HG03139 (cell line): ENCODE results near the gene ACTN2.

Experiments
- ATAC-seq: cut with Tn5 transposase; IDR thresholded peaks from one replicate; pipeline ENCODE4 v1.9.1; 2021; ENCODE audit not compliant: unreplicated experiment

The ACTN2 gene

GRCh38 chr1:236765831-236766230 is 79.5 kb downstream of the ACTN2 start:
- ATAC-seq: no peak

- no peak for ATAC-seq
Observed at GRCh38 chr1:236766506-236766905, 80.2 kb downstream of the ACTN2 start.

GRCh38 chr1:236767276-236767675 is 81.0 kb downstream of the ACTN2 start:
- no peak for ATAC-seq

- no peak for ATAC-seq
Observed at GRCh38 chr1:236768601-236769000, 82.3 kb downstream of the ACTN2 start.

- no peak for ATAC-seq
Observed at GRCh38 chr1:236773919-236774318, 87.6 kb downstream of the ACTN2 start.

- no peak for ATAC-seq
Observed at GRCh38 chr1:236774926-236775325, 88.6 kb downstream of the ACTN2 start.

GRCh38 chr1:236779312-236779711 is 93.0 kb downstream of the ACTN2 start:
- no peak for ATAC-seq

GRCh38 chr1:236785477-236785876 is 99.2 kb downstream of the ACTN2 start:
- ATAC-seq: no peak

- no peak for ATAC-seq
Observed at GRCh38 chr1:236786453-236786852, 100.2 kb downstream of the ACTN2 start.

- ATAC-seq: no peak
Observed at GRCh38 chr1:236794585-236795034, 108.3 kb downstream of the ACTN2 start.

- ATAC-seq: peak; percentile 95
Observed at GRCh38 chr1:236795035-236795756, 108.9 kb downstream of the ACTN2 start, which contains the start of gene MTR. TSS of gene MTR (plus strand) at chr1:236795292. CDS start at chr1:236795704, 412 bp downstream.

- ATAC-seq: peak; percentile 13
Observed at GRCh38 chr1:236795757-236796667, 109.7 kb downstream of the ACTN2 start.

- ATAC-seq: no peak
Observed at GRCh38 chr1:236799001-236799400, 112.7 kb downstream of the ACTN2 start.

- ATAC-seq: no peak
Observed at GRCh38 chr1:236800002-236800620, 113.8 kb downstream of the ACTN2 start.

GRCh38 chr1:236800623-236801022 is 114.3 kb downstream of the ACTN2 start:
- no peak for ATAC-seq

- no peak for ATAC-seq
Observed at GRCh38 chr1:236802264-236802663, 116.0 kb downstream of the ACTN2 start.

- no peak for ATAC-seq
Observed at GRCh38 chr1:236806634-236807033, 120.3 kb downstream of the ACTN2 start.

GRCh38 chr1:236808005-236808404 is 121.7 kb downstream of the ACTN2 start:
- ATAC-seq: no peak

- ATAC-seq: no peak
Observed at GRCh38 chr1:236808564-236809130, 122.3 kb downstream of the ACTN2 start.

- ATAC-seq: no peak
Observed at GRCh38 chr1:236809148-236809547, 122.8 kb downstream of the ACTN2 start.

GRCh38 chr1:236810018-236810417 is 123.7 kb downstream of the ACTN2 start:
- ATAC-seq: no peak
